MG63 (cell line): ENCODE data around the gene MDM2. TPM values are rescaled to one million over a fixed set of nuclear protein-coding genes. Genes with fewer than 3 reads are reported as not detected.
"Not testable (repeated sequence)": the region's sequence is repeated elsewhere in the genome, so short reads cannot be mapped to it uniquely, and the experiment has no call there.

Experiments used
- DNase-seq: peaks from one replicate; pipeline ENCODE4 v3.0.0-alpha.2; 2020
- H3K27me3 ChIP-seq: fragments of 250-450 bp; sonication (Bioruptor Pico); 2 replicates; pipeline ENCODE4 v1.5.1; 2020; ENCODE audit warnings: mild to moderate bottlenecking, moderate library complexity
- H3K36me3 ChIP-seq: fragments of 250-450 bp; sonication (Bioruptor Pico); 2 replicates; pipeline ENCODE4 v1.5.1; 2020; ENCODE audit warnings: mild to moderate bottlenecking, moderate library complexity
- H3K4me3 ChIP-seq: fragments of 250-450 bp; sonication (Bioruptor Pico); 2 replicates; pipeline ENCODE4 v1.5.1; 2020; ENCODE audit warnings: mild to moderate bottlenecking, moderate library complexity
- H3K9me3 ChIP-seq: fragments of 250-450 bp; sonication (Bioruptor Pico); 2 replicates; pipeline ENCODE4 v1.5.1; 2020; ENCODE audit warnings: mild to moderate bottlenecking, moderate library complexity
- total RNA-seq: library from RNA; depleted of rRNA; stranded (reverse); fragments of >200 nt; shearing (Covaris generic); gene quantifications from 2 replicates; pipeline ENCODE4 v1.2.3, GENCODE V29; 2014; ENCODE audit warnings: low replicate concordance

Gene MDM2
- total RNA-seq, 1 experiment from 2014 or later, result 17.4 TPM

DNA sequence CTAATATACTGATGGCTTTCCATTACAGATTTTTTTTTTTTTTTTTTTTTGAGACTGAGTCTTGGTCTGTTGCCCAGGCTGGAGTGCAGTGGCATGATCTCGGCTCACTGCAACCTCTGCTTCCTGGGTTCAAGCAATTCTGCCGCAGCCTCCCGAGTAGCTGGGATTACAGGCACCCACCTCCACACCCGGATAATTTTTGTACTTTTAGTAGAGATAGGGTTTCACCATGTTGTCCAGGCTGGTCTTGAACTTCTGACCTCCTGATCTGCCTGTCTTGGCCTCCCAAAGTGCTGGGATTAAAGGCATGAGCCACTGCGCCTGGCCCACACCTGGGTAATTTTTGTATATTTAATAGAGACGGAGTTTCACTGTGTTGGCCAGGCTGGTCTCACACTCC lies 3.6 kb downstream of the MDM2 start:
- not testable (repeated sequence) for DNase-seq, H3K4me3 ChIP-seq, H3K9me3 ChIP-seq, H3K27me3 ChIP-seq
- H3K36me3 ChIP-seq, result peaks cover 69% of the 10 kb centered on the region

GRCh38 chr12:68812553-68813241 lies 4.7 kb downstream of the MDM2 start:
- no peak for DNase-seq
- H3K4me3 ChIP-seq, result no peak overlapping the region
- H3K27me3 ChIP-seq, result no peaks in the 10 kb centered on the region
- no peaks in the 10 kb centered on the region; the same call in 1 of the 2 replicates for H3K9me3 ChIP-seq
- peaks cover 80% of the 10 kb centered on the region for H3K36me3 ChIP-seq

GRCh38 chr12:68813242-68813593 lies 5.2 kb downstream of the MDM2 start:
- Histone ChIP-seq H3K27me3 (no peaks in the 10 kb centered on the region), H3K4me3 (no peak overlapping the region), H3K36me3 (peaks cover 82% of the 10 kb centered on the region), H3K9me3 (no peaks in the 10 kb centered on the region; the same call in 1 of the 2 replicates)
- DNase-seq, result no peak

GRCh38 chr12:68814490-68815231 lies 6.7 kb downstream of the MDM2 start:
- Histone ChIP-seq H3K4me3 (no peak overlapping the region), H3K9me3 (no peaks in the 10 kb centered on the region; the same call in 1 of the 2 replicates), H3K36me3 (peaks cover 83% of the 10 kb centered on the region), H3K27me3 (no peaks in the 10 kb centered on the region)
- DNase-seq, result no peak

GRCh38 chr12:68815232-68815927 lies 7.4 kb downstream of the MDM2 start:
- no peak for DNase-seq
- Histone ChIP-seq H3K9me3 (no peaks in the 10 kb centered on the region), H3K4me3 (no peak overlapping the region), H3K36me3 (peaks cover 83% of the 10 kb centered on the region), H3K27me3 (no peaks in the 10 kb centered on the region)

GRCh38 chr12:68815928-68816800 lies 8.2 kb downstream of the MDM2 start:
- Histone ChIP-seq H3K9me3 (no peaks in the 10 kb centered on the region), H3K36me3 (peaks cover 82% of the 10 kb centered on the region), H3K4me3 (no peak overlapping the region), H3K27me3 (no peaks in the 10 kb centered on the region)
- no peak for DNase-seq

GRCh38 chr12:68819481-68819880 lies 11.5 kb downstream of the MDM2 start:
- H3K9me3 ChIP-seq, H3K27me3 ChIP-seq, DNase-seq, H3K4me3 ChIP-seq: not testable (repeated sequence)
- peaks cover 80% of the 10 kb centered on the region for H3K36me3 ChIP-seq

- Histone ChIP-seq H3K9me3 (no peaks in the 10 kb centered on the region), H3K36me3 (peaks cover 83% of the 10 kb centered on the region), H3K27me3 (no peaks in the 10 kb centered on the region), H3K4me3 (no peak overlapping the region)
- no peak for DNase-seq
Measured at GRCh38 chr12:68821357-68822188, 13.6 kb downstream of the MDM2 start.

- Histone ChIP-seq H3K27me3 (no peaks in the 10 kb centered on the region), H3K36me3 (peaks cover 86% of the 10 kb centered on the region), H3K4me3 (no peak overlapping the region), H3K9me3 (no peaks in the 10 kb centered on the region)
- no peak for DNase-seq
Measured at GRCh38 chr12:68823696-68824095, 15.7 kb downstream of the MDM2 start.

DNA sequence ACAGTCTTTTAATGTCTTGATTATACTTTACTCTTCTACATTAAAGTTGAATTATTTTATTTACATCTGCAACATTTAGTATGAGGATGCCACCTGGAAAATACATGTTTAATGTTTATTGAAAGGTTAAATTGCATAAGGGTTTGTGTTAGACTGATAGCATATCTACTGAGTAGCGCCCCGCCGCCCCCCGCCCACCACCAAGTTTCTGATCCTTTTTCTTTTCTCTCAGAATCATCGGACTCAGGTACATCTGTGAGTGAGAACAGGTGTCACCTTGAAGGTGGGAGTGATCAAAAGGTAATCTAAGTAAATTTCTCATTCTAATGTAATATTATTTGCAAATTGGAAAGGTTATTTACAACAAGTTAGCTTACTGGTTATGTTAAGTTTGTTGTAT lies 16.2 kb downstream of the MDM2 start:
- no peak overlapping the region for H3K4me3 ChIP-seq
- DNase-seq, result no peak
- H3K9me3 ChIP-seq, result no peaks in the 10 kb centered on the region
- peaks cover 86% of the 10 kb centered on the region for H3K36me3 ChIP-seq
- H3K27me3 ChIP-seq, result no peaks in the 10 kb centered on the region

DNA sequence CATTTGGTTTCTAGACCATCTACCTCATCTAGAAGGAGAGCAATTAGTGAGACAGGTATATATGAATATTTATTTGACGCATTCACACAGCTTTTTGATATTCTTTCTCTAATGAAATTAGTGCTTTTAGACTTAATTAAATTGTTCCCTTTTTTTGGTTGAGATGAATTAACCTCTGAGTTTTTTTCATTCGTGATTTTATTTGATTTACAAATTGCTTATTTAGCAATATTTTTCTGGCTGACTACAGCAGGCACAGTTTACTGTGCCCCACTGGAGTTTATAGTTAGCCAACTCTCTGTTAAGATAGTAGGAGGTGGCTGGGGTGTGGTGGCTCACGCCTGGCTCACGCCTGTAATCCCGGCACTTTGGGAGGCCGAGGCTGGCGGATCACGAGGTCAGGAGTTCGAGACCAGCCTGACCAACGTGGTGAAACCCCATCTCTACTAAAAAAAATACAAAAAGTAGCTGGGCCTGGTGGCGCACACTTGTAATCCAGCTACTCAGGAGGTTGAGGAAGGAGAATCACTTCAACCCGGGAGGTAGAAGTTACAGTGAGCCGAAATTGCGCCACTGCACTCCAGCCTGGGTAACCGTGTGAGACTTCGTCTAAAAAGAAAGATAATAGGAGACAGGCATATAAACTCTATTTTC lies 16.7 kb downstream of the MDM2 start:
- DNase-seq, result no peak
- Histone ChIP-seq H3K27me3 (no peaks in the 10 kb centered on the region), H3K9me3 (no peaks in the 10 kb centered on the region), H3K36me3 (peaks cover 85% of the 10 kb centered on the region), H3K4me3 (no peak overlapping the region)

DNA sequence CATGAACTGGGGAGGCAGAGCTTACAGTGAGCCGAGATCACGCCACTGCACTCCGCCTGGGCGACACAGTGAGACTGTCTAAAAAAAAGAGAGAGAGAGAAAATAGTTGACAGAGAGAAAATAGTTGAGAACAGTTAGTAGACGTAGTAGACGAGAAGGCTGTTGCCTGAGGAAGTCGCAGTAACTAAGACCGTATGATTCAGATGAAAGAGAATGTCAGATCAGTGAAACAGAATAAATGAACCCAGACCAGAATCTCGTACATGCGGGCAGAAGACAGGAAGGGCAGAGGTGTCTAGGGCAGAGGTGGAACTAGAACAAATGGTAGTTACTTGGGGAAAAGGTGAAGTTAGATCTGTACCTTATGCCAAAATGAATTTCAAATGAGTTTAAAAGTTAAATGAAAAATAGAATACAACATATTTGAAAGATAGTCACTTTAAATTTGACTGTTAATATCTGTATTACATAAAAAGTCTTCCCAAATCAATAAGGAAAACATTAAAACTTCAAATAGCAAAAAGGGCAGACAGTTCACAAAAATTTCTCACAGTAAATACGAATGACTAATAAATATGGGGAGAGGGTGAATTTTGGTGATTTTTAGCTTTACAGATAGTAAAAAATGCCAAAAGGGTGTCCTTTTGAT lies 17.7 kb downstream of the MDM2 start:
- no peak for DNase-seq
- H3K36me3 ChIP-seq, result peaks cover 83% of the 10 kb centered on the region
- H3K4me3 ChIP-seq, result no peak overlapping the region
- H3K9me3 ChIP-seq, result no peaks in the 10 kb centered on the region
- no peaks in the 10 kb centered on the region for H3K27me3 ChIP-seq

DNA sequence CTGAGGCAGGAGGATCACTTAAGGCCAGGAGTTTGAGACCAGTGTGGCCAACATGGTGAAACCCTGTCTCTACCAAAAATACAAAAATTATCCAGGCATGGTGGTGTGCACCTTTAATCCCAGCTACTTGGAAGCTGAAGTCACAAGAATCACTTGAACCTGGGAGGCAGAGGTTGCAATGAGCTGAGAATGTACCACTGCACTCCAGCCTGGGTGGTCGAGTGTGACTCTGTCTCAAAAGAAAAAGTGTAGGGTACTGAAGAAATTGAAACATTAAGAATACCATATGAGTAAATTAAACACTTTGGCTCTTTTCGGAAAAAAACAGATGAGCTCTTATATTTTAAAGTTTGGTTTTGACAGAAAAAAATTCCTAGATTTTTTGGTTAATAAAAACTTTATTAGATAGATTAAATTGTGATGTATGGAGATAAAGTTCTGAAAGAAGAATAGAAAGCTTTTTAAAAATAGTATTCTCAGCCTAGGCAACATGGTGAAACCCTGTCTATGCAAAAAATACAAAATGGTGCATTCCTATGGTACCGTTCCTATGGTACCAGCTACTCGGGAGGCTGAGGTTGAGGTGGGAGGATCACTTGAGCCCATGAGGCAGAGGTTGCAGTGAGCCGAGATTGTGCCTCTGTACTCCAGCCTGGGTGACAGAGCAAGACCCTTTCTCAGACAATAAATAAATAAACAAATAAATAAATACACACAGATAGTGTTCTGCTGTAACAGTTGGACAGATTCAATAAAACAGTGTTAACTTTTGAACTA lies 20.1 kb downstream of the MDM2 start:
- Histone ChIP-seq H3K36me3 (peaks cover 86% of the 10 kb centered on the region), H3K27me3 (no peaks in the 10 kb centered on the region), H3K9me3 (no peaks in the 10 kb centered on the region), H3K4me3 (no peak overlapping the region)
- no peak for DNase-seq

DNA sequence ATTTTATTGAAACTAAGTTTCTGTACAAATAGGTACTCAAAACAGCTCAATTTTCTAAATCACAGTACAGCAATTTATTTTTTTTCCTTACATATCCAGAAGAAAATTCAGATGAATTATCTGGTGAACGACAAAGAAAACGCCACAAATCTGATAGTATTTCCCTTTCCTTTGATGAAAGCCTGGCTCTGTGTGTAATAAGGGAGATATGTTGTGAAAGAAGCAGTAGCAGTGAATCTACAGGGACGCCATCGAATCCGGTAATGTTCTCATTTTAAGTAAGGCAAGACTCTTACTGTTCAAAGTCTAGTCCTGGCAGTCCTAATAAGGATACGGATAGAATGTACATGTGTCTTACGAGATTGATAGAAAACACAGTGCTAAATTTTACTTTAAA lies 20.7 kb downstream of the MDM2 start:
- Histone ChIP-seq H3K36me3 (peaks cover 83% of the 10 kb centered on the region), H3K9me3 (no peaks in the 10 kb centered on the region), H3K4me3 (no peak overlapping the region), H3K27me3 (no peaks in the 10 kb centered on the region)
- DNase-seq, result no peak
